ENCODE results near the gene CCDC126. TPM values are rescaled to one million over a fixed set of nuclear protein-coding genes. Genes with fewer than 3 reads are reported as not detected.

Gene CCDC126
- polyA plus RNA-seq, 3 donors: 3.5 to 20.1 (median 17.4) TPM

- H2AFZ ChIP-seq (ENCODE audit: insufficient read depth, low read depth, low read length, poor library complexity, severe bottlenecking): no peak overlapping the region
- H3K4me3 ChIP-seq (replicated peaks in 1 of 3; ENCODE audit: low read depth in 2 of 3, low read length in 3 of 3): no peak overlapping the region
- DNase-seq: no peak
- no peaks in the 10 kb centered on the region for H3K4me1 ChIP-seq (ENCODE audit: control insufficient read depth in 1 of 2, insufficient read depth in 2 of 2, low read length in 2 of 2)
- no peak overlapping the region for H3K27ac Mint-ChIP-seq
- no peaks in the 10 kb centered on the region for H3K27me3 ChIP-seq (ENCODE audit: control insufficient read depth in 2 of 2, insufficient read depth in 2 of 2, low read length in 2 of 2)
- 93% methylated on average over 4 of the region's 7 CpGs for WGBS (ENCODE audit: insufficient coverage)
- no peaks in the 10 kb centered on the region for H3K79me2 ChIP-seq (ENCODE audit: insufficient read depth, low read length)
- TF ChIP-seq CTCF (IDR thresholded peaks at IDR 0.05): no peak
- H3K27me3 Mint-ChIP-seq (ENCODE audit: low read depth in 3 of 3): peaks cover 0 to 2% (median 0%) of the 10 kb centered on the region in 3 donors
- H3K4me2 ChIP-seq (replicated peaks; ENCODE audit: extremely low read depth, low read length, poor library complexity, severe bottlenecking): no peak overlapping the region
- H3K9me3 Mint-ChIP-seq: peaks cover 0 to 7% (median 4%) of the 10 kb centered on the region in 7 donors
- H3K36me3 ChIP-seq (replicated peaks in 1 of 2; ENCODE audit: control insufficient read depth in 1 of 2, insufficient read depth in 2 of 2, low read length in 2 of 2): peaks cover 4 to 5% of the 10 kb centered on the region in 2 donors
- H3K9me3 ChIP-seq (replicated peaks in 1 of 2; ENCODE audit: control insufficient read depth in 1 of 2, insufficient read depth in 1 of 2, low read length in 2 of 2): no peaks in the 10 kb centered on the region
- H4K20me1 ChIP-seq (ENCODE audit: insufficient read depth, low read length): no peaks in the 10 kb centered on the region
- no peak overlapping the region for H3K27ac ChIP-seq (ENCODE audit: low read depth in 1 of 2, low read length in 2 of 2)
- H3K36me3 Mint-ChIP-seq: peaks cover 4 to 20% of the 10 kb centered on the region in 2 donors
- intact Hi-C loops (cut with micrococcal nuclease): no loop called here
- no peak overlapping the region for H3K4me3 Mint-ChIP-seq
- no peaks in the 10 kb centered on the region for H3K4me1 Mint-ChIP-seq
- H3K9ac ChIP-seq (ENCODE audit: insufficient read depth, low read length, poor library complexity, severe bottlenecking): no peak overlapping the region
Measured at GRCh38 chr7:23633417-23633816, 36.2 kb downstream of the CCDC126 start.

- H3K4me2 ChIP-seq (replicated peaks; ENCODE audit: extremely low read depth, low read length, poor library complexity, severe bottlenecking): no peak overlapping the region
- H3K27me3 Mint-ChIP-seq (ENCODE audit: low read depth in 3 of 3): no peaks in the 10 kb centered on the region
- no peak for TF ChIP-seq CTCF (IDR thresholded peaks at IDR 0.05)
- H3K4me1 Mint-ChIP-seq: no peaks in the 10 kb centered on the region
- intact Hi-C loops (cut with micrococcal nuclease): no loop called here
- H3K4me1 ChIP-seq (ENCODE audit: control insufficient read depth in 1 of 2, insufficient read depth in 2 of 2, low read length in 2 of 2): no peaks in the 10 kb centered on the region
- H4K20me1 ChIP-seq (ENCODE audit: insufficient read depth, low read length): no peaks in the 10 kb centered on the region
- no peak overlapping the region for H3K27ac Mint-ChIP-seq
- no peak overlapping the region for H2AFZ ChIP-seq (ENCODE audit: insufficient read depth, low read depth, low read length, poor library complexity, severe bottlenecking)
- no peaks in the 10 kb centered on the region for H3K36me3 ChIP-seq (replicated peaks in 1 of 2; ENCODE audit: control insufficient read depth in 1 of 2, insufficient read depth in 2 of 2, low read length in 2 of 2)
- peaks cover 0 to 4% (median under 1%) of the 10 kb centered on the region in 7 donors for H3K9me3 Mint-ChIP-seq
- no CpG with 5 or more reads among the region's 1 CpG for WGBS (ENCODE audit: insufficient coverage)
- H3K27me3 ChIP-seq (ENCODE audit: control insufficient read depth in 2 of 2, insufficient read depth in 2 of 2, low read length in 2 of 2): no peaks in the 10 kb centered on the region
- H3K27ac ChIP-seq (ENCODE audit: low read depth in 1 of 2, low read length in 2 of 2): no peak overlapping the region
- no peaks in the 10 kb centered on the region for H3K36me3 Mint-ChIP-seq
- H3K9me3 ChIP-seq (replicated peaks in 1 of 2; ENCODE audit: control insufficient read depth in 1 of 2, insufficient read depth in 1 of 2, low read length in 2 of 2): no peaks in the 10 kb centered on the region
- H3K4me3 Mint-ChIP-seq: no peak overlapping the region
- no peaks in the 10 kb centered on the region for H3K79me2 ChIP-seq (ENCODE audit: insufficient read depth, low read length)
- no peak overlapping the region for H3K9ac ChIP-seq (ENCODE audit: insufficient read depth, low read length, poor library complexity, severe bottlenecking)
- DNase-seq: no peak
- no peak overlapping the region for H3K4me3 ChIP-seq (replicated peaks in 1 of 3; ENCODE audit: low read depth in 2 of 3, low read length in 3 of 3)
Measured at GRCh38 chr7:23645822-23646221, 48.6 kb downstream of the CCDC126 start.
